K562 (cell line): ENCODE results near the gene UBE2N. TPM values are rescaled to one million over a fixed set of nuclear protein-coding genes. Genes with fewer than 3 reads are reported as not detected.

Experiments used
- BRF1 ChIP-seq: IDR thresholded peaks from 3 replicates; pipeline ENCODE4 v1.6.1; 2011; ENCODE audit warnings: borderline replicate concordance, mild to moderate bottlenecking; ENCODE audit not compliant: insufficient read length; ENCODE audit errors: extremely low read depth
- CTCFL ChIP-seq: IDR thresholded peaks from 2 replicates; pipeline ENCODE4 v1.6.1; 2011; ENCODE audit warnings: borderline replicate concordance, low read depth, mild to moderate bottlenecking, moderate library complexity, low read length; ENCODE audit not compliant: insufficient read depth, poor library complexity, severe bottlenecking
- EP400 ChIP-seq: fragments of 450-650 bp; IDR thresholded peaks from 2 replicates; pipeline ENCODE4 v1.6.1; 2017; ENCODE audit warnings: antibody characterized with exemption, mild to moderate bottlenecking, moderate library complexity
- GTF2E2 ChIP-seq: fragments of 200-800 bp; sonication (Bioruptor generic); IDR thresholded peaks from 2 replicates; pipeline ENCODE4 v1.6.1; 2016; ENCODE audit warnings: missing genetic modification characterization, missing compliant biosample characterization
- GTF3C2 ChIP-seq: IDR thresholded peaks from 3 replicates; pipeline ENCODE4 v1.6.1; 2011; ENCODE audit warnings: borderline replicate concordance, mild to moderate bottlenecking, moderate library complexity; ENCODE audit not compliant: insufficient read length; ENCODE audit errors: extremely low read depth
- IRF1 ChIP-seq: sonication (generic); formaldehyde crosslinking; IDR thresholded peaks from 2 replicates; pipeline ENCODE4 v1.8.0; 2022; ENCODE audit warnings: missing genetic modification reagents, mild to moderate bottlenecking, borderline replicate concordance
- JUN ChIP-seq, 2 experiments: sonication (generic) in 1 of 2; formaldehyde crosslinking in 1 of 2; IDR thresholded peaks; 2 replicates each; pipeline versions ENCODE4 v1.6.1 to v1.8.0; 2012 to 2022; ENCODE audit warnings: borderline replicate concordance in 2 of 2, mild to moderate bottlenecking in 2 of 2, improper control_type of control experiment in 1 of 2, low read depth in 1 of 2, low read length in 1 of 2, missing genetic modification reagents in 1 of 2
- POLR2AphosphoS2 ChIP-seq: IDR thresholded peaks from 2 replicates; pipeline ENCODE4 v1.6.1; 2012; ENCODE audit warnings: low read length, improper control_type of control experiment
- POLR2G ChIP-seq: fragments of 200-400 bp; formaldehyde crosslinking; IDR thresholded peaks from 2 replicates; pipeline ENCODE4 v1.6.1; 2017; ENCODE audit warnings: low read depth, mild to moderate bottlenecking, antibody characterized with exemption, low read length, moderate library complexity
- SMAD1 ChIP-seq: fragments of 150-350 bp; IDR thresholded peaks from 2 replicates; pipeline ENCODE4 v1.6.1; 2014; ENCODE audit warnings: low read length, low read depth; ENCODE audit not compliant: partially characterized antibody
- SMAD4 ChIP-seq: fragments of 250-450 bp; sonication (Bioruptor Pico); conservative IDR thresholded peaks from 2 replicates; pipeline ENCODE4 v1.8.0; 2021; ENCODE audit warnings: inconsistent platforms, mild to moderate bottlenecking, moderate library complexity
- ZBTB1 ChIP-seq: sonication (generic); formaldehyde crosslinking; IDR thresholded peaks from 2 replicates; pipeline ENCODE4 v1.8.1; 2023; ENCODE audit warnings: missing genetic modification reagents, low read depth, mild to moderate bottlenecking, borderline replicate concordance
- ZBTB11 ChIP-seq, 3 experiments: fragments of 200-800 bp in 1 of 3; fragments of 250-450 bp in 1 of 3; fragments of 450-650 bp in 1 of 3; sonication (Bioruptor Pico) in 1 of 3; sonication (Bioruptor generic) in 1 of 3; formaldehyde crosslinking in 1 of 3; IDR thresholded peaks; 2 replicates each; pipeline versions ENCODE4 v1.6.1 to v1.8.0; 2016 to 2022; ENCODE audit warnings: mild to moderate bottlenecking in 2 of 3, missing genetic modification characterization in 2 of 3, missing compliant biosample characterization in 1 of 3, moderate library complexity in 1 of 3
- ZNF253 ChIP-seq: fragments of 250-450 bp; sonication (Bioruptor Pico); conservative IDR thresholded peaks from 2 replicates; pipeline ENCODE4 v1.6.1; 2021; ENCODE audit warnings: mild to moderate bottlenecking
- ZNF316 ChIP-seq: fragments of 450-650 bp; IDR thresholded peaks from 2 replicates; pipeline ENCODE4 v1.6.1; 2016
- polyA plus RNA-seq, 8 experiments: library from polyadenylated mRNA; depleted of rRNA in 4 of 8; stranded (reverse) in 5 of 8; unstranded in 3 of 8; fragments of >200 nt; fragmentation: Nextera tagmentation in 2 of 8; fragmentation: Illumina TruSeq in 1 of 8; extraction: Ambion mirVana in 2 of 8; extraction: Trizol in 1 of 8; gene quantifications; 2 replicates each; pipeline versions ENCODE4 v1.2.1 to v1.2.3, GENCODE V29; 2011 to 2014; ENCODE audit warnings: inconsistent platforms in 1 of 8, missing spikeins in 1 of 8
- total RNA-seq, 7 experiments: library from RNA; depleted of rRNA in 6 of 7; stranded (reverse); fragments of >200 nt in 6 of 7; fragmentation: Illumina TruSeq in 2 of 7; extraction: Trizol in 2 of 7; gene quantifications; 2 replicates each; pipeline versions ENCODE4 v1.2.1 to v1.2.3, GENCODE V29; 2011 to 2021; ENCODE audit warnings: low replicate concordance in 1 of 7

UBE2N gene
- total and polyA plus RNA-seq, 9 of the 15 experiments (the other 6 are each of a cell fraction or from before 2014, with no cell fraction given) = 189 to 826 (median 260) TPM

GRCh38 chr12:93441617-93442410 is at the start of gene UBE2N (continued):
- TF ChIP-seq GTF3C2 (no peak), IRF1 (no peak), BRF1 (no peak), SMAD4 (0 out of 2 replicates have a peak, but pooled peaks have one; percentile 39), GTF2E2 (peak; percentile 48; the same call in 1 of the 2 replicates), ZNF253 (CRISPR knock-in tag) (no peak), ZNF316 (no peak), ZBTB1 (CRISPR knock-in tag) (peak; percentile 84), JUN (IDR thresholded peaks at IDR 0.05; ENCODE audit: borderline replicate concordance, low read depth, low read length) (no peak), JUN (CRISPR knock-in tag; IDR thresholded peaks at IDR 0.05; ENCODE audit: borderline replicate concordance) (no peak; the same call in 1 of the 2 replicates), EP400 (peak; percentile 85), ZBTB11 (CRISPR knock-in tag; IDR thresholded peaks at IDR 0.05) (peak; percentile 26 to 92 (median 51); a peak in 5 of 6 replicates), POLR2AphosphoS2 (no peak), POLR2G (peak; percentile 95), CTCFL (peak; percentile 3), SMAD1 (no peak)
